Breast epithelium (tissue), 4 donors: Measurements from ENCODE around the gene EFNA1. TPM values are rescaled to one million over a fixed set of nuclear protein-coding genes. Genes with fewer than 3 reads are reported as not detected.

Experiments
- DNase-seq, 2 donors: peaks; one replicate each; pipeline ENCODE4 v3.0.0-alpha.2; 2019; ENCODE audit warnings: low spot score in 2 of 2
- H3K27ac ChIP-seq, 2 donors: fragments of 200-600 bp; sonication (generic) in 1 of 2; one replicate each; pipeline ENCODE4 v1.5.1; 2016 to 2019; ENCODE audit warnings: mild to moderate bottlenecking in 1 of 2
- H3K27me3 ChIP-seq, 2 donors: fragments of 200-600 bp; sonication (generic) in 1 of 2; one replicate each; pipeline versions ENCODE4 v1.5.1 to v1.6.0; 2017 to 2019; ENCODE audit warnings: control low read depth in 1 of 2, mild to moderate bottlenecking in 1 of 2
- H3K36me3 ChIP-seq: fragments of 200-600 bp; one replicate; pipeline ENCODE4 v1.5.1; 2019
- H3K4me1 ChIP-seq, 2 donors: fragments of 200-600 bp; sonication (generic); one replicate each; pipeline ENCODE4 v1.5.1; 2016 to 2019; ENCODE audit warnings: control low read depth in 1 of 2
- H3K4me3 ChIP-seq, 3 donors: fragments of 200-600 bp; sonication (generic); 1 replicate in 2 of 3; 2 replicates in 1 of 3; pipeline ENCODE4 v1.5.1; 2016 to 2019; ENCODE audit warnings: mild to moderate bottlenecking in 3 of 3, moderate library complexity in 2 of 3
- H3K9me3 ChIP-seq, 2 donors: fragments of 200-600 bp; sonication (generic) in 1 of 2; one replicate each; pipeline ENCODE4 v1.5.1; 2016 to 2019; ENCODE audit warnings: control low read depth in 1 of 2
- CTCF ChIP-seq, 3 donors: fragments of 450-650 bp; IDR thresholded peaks; one replicate each; pipeline ENCODE4 v1.5.1; 2016 to 2017; ENCODE audit warnings: antibody characterized with exemption in 3 of 3, mild to moderate bottlenecking in 3 of 3, moderate library complexity in 3 of 3
- POLR2A ChIP-seq: fragments of 450-650 bp; IDR thresholded peaks from one replicate; pipeline ENCODE4 v1.6.1; 2016; ENCODE audit warnings: antibody characterized with exemption, mild to moderate bottlenecking, moderate library complexity
- POLR2AphosphoS5 ChIP-seq, 3 donors: sonication (generic); formaldehyde crosslinking; IDR thresholded peaks; one replicate each; pipeline ENCODE4 v1.6.1; 2017; ENCODE audit warnings: antibody characterized with exemption in 3 of 3
- intact Hi-C: fragments of 100-400 bp; cut with DNase I; formaldehyde crosslinking; loops from one replicate; pipeline ENCODE4 v1.15.1; 2023; ENCODE audit warnings: low total_unique reads
- total RNA-seq, 3 donors: library from RNA; depleted of rRNA; stranded (reverse); fragments of >200 nt; gene quantifications; one replicate each; pipeline ENCODE4 v1.1.0, GENCODE V29; 2016

Gene EFNA1
- total RNA-seq, 3 donors from 2014 or later: 18.7 to 163 (median 120) TPM

GRCh38 chr1:155177192-155177917 is 49.7 kb downstream of the EFNA1 start:
- TF ChIP-seq POLR2A: no peak
- TF ChIP-seq CTCF (IDR thresholded peaks at IDR 0.05): no peak
- TF ChIP-seq POLR2AphosphoS5 (IDR thresholded peaks at IDR 0.05): peak in 1 of 3 donors; percentile 34
- no peaks in the 10 kb centered on the region for H3K36me3 ChIP-seq
- no peaks in the 10 kb centered on the region for H3K27me3 ChIP-seq
- peak overlapping the region; percentile 85 to 94 for H3K27ac ChIP-seq
- peaks cover 0 to 14% of the 10 kb centered on the region in 2 donors for H3K4me1 ChIP-seq
- H3K9me3 ChIP-seq: no peaks in the 10 kb centered on the region
- peak; percentile 84 to 87 for DNase-seq
- peak overlapping the region in 1 of 3 donors; percentile 26 for H3K4me3 ChIP-seq
- intact Hi-C loops: no loop called here

GRCh38 chr1:155177918-155178281 is 50.2 kb downstream of the EFNA1 start:
- Histone ChIP-seq H3K27ac (peak overlapping the region; percentile 85 to 94), H3K36me3 (no peaks in the 10 kb centered on the region), H3K9me3 (no peaks in the 10 kb centered on the region), H3K4me1 (peaks cover 0 to 13% of the 10 kb centered on the region in 2 donors), H3K27me3 (no peaks in the 10 kb centered on the region), H3K4me3 (peak overlapping the region in 1 of 3 donors; percentile 8)
- intact Hi-C loops: no loop called here
- TF ChIP-seq POLR2AphosphoS5 (IDR thresholded peaks at IDR 0.05) (no peak), POLR2A (no peak), CTCF (IDR thresholded peaks at IDR 0.05) (no peak)
- peak in 1 of 2 donors; percentile 50 for DNase-seq

GRCh38 chr1:155178441-155179111 is 50.9 kb downstream of the EFNA1 start:
- intact Hi-C loops: no loop called here
- Histone ChIP-seq H3K4me3 (peak overlapping the region; percentile 11 to 33 (median 13)), H3K27ac (peak overlapping the region; percentile 85 to 94), H3K36me3 (no peaks in the 10 kb centered on the region), H3K4me1 (peaks cover 0 to 13% of the 10 kb centered on the region in 2 donors), H3K27me3 (no peaks in the 10 kb centered on the region), H3K9me3 (no peaks in the 10 kb centered on the region)
- TF ChIP-seq POLR2AphosphoS5 (IDR thresholded peaks at IDR 0.05) (peak in 1 of 3 donors; percentile 15), POLR2A (no peak), CTCF (IDR thresholded peaks at IDR 0.05) (no peak)
- DNase-seq: peak in 1 of 2 donors; percentile 50

GRCh38 chr1:155179112-155180031 is 51.7 kb downstream of the EFNA1 start:
- Histone ChIP-seq H3K27me3 (no peaks in the 10 kb centered on the region), H3K9me3 (no peaks in the 10 kb centered on the region), H3K4me1 (peaks cover 0 to 13% of the 10 kb centered on the region in 2 donors), H3K4me3 (no peak overlapping the region), H3K27ac (peak overlapping the region in 1 of 2 donors; percentile 85), H3K36me3 (no peaks in the 10 kb centered on the region)
- TF ChIP-seq POLR2A: no peak
- TF ChIP-seq POLR2AphosphoS5 (IDR thresholded peaks at IDR 0.05): no peak
- no peak for TF ChIP-seq CTCF (IDR thresholded peaks at IDR 0.05)
- intact Hi-C loops: no loop called here
- peak in 1 of 2 donors; percentile 51 for DNase-seq
